Ishikawa (cell line): ENCODE measurements around the gene CD300LF.

Experiments
- CEBPB ChIP-seq: IDR thresholded peaks from 2 replicates; pipeline ENCODE4 v1.6.1; 2012
- CREB1 ChIP-seq: IDR thresholded peaks from 2 replicates; pipeline ENCODE4 v1.6.1; 2012; ENCODE audit warnings: low read depth
- EP300 ChIP-seq: IDR thresholded peaks from 2 replicates; pipeline ENCODE4 v1.6.1; 2012; ENCODE audit warnings: borderline replicate concordance
- RAD21 ChIP-seq: IDR thresholded peaks from 2 replicates; pipeline ENCODE4 v1.6.1; 2012; ENCODE audit warnings: low read depth
- REST ChIP-seq: IDR thresholded peaks from 2 replicates; pipeline ENCODE4 v1.6.1; 2012; ENCODE audit warnings: low read depth, mild to moderate bottlenecking
- TAF1 ChIP-seq: IDR thresholded peaks from 2 replicates; pipeline ENCODE4 v1.6.1; 2012; ENCODE audit warnings: low read depth, mild to moderate bottlenecking
- TCF12 ChIP-seq: IDR thresholded peaks from 2 replicates; pipeline ENCODE4 v1.6.1; 2012; ENCODE audit warnings: low read depth
- YY1 ChIP-seq: IDR thresholded peaks from 2 replicates; pipeline ENCODE4 v1.6.1; 2012; ENCODE audit warnings: low read depth

DNA sequence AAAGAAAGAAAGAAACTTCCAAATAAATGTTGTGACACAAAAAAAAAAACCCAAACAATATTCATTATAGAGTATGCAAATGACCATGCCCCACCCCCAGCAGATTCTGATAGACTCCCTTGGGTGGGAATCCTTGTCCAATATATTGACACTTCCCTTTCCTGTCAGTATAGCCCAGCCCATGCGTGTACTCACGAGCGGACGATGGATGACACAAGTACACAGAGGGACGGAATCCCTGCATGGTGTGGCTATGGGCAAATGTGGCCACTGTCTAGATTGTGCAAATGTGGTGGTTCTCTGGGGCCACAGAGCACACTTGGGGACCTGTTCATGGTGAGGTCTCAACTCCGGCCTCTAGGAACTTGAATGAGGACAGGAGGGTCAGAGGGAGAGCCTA, 27.4 kb upstream of the CD300LF start:
- TF ChIP-seq YY1, result no peak
- TF ChIP-seq TCF12, result no peak
- TF ChIP-seq CEBPB, result no peak
- no peak for TF ChIP-seq RAD21
- TF ChIP-seq EP300, result no peak
- no peak for TF ChIP-seq REST
- no peak for TF ChIP-seq CREB1
- TF ChIP-seq TAF1, result no peak
